Lung (tissue), 12 donors: ENCODE results near the gene TRMT44. TPM values are rescaled to one million over a fixed set of nuclear protein-coding genes. Genes with fewer than 3 reads are reported as not detected.

Experiments used
- ATAC-seq: fragments of 200-7000 bp; cut with Tn5 transposase; one replicate; pipeline ENCODE4 v1.9.1; 2020; ENCODE audit warnings: moderate number of reproducible peaks; ENCODE audit not compliant: insufficient read depth, low FRiP score
- DNase-seq, 3 donors: peaks; one replicate each; pipeline ENCODE4 v3.0.0-alpha.2; 2013 to 2017
- H3K27ac ChIP-seq, 2 donors: one replicate each; pipeline ENCODE4 v1.5.1; 2013; ENCODE audit warnings: mild to moderate bottlenecking in 2 of 2, moderate library complexity in 2 of 2, control low read depth in 1 of 2, inconsistent platforms in 1 of 2, low read depth in 1 of 2, low read length in 1 of 2
- H3K27me3 ChIP-seq, 3 donors: one replicate each; pipeline ENCODE4 v1.5.1; 2013; ENCODE audit warnings: low read length in 2 of 3; ENCODE audit not compliant: control insufficient read depth in 3 of 3, insufficient read depth in 3 of 3
- H3K36me3 ChIP-seq, 4 donors: one replicate each; pipeline ENCODE4 v1.5.1; 2013; ENCODE audit warnings: low read length in 4 of 4, mild to moderate bottlenecking in 1 of 4, moderate library complexity in 1 of 4; ENCODE audit not compliant: control insufficient read depth in 4 of 4, insufficient read depth in 4 of 4
- H3K4me1 ChIP-seq, 5 donors: one replicate each; pipeline ENCODE4 v1.5.1; 2013; ENCODE audit warnings: low read length in 5 of 5, mild to moderate bottlenecking in 2 of 5, moderate library complexity in 1 of 5; ENCODE audit not compliant: control insufficient read depth in 5 of 5, insufficient read depth in 5 of 5
- H3K4me3 ChIP-seq: one replicate; pipeline ENCODE4 v1.5.1; 2013; ENCODE audit warnings: mild to moderate bottlenecking, control low read depth, moderate library complexity
- H3K9ac ChIP-seq, 2 donors: one replicate each; pipeline ENCODE4 v1.5.1; 2013; ENCODE audit warnings: low read length in 2 of 2, control low read depth in 1 of 2; ENCODE audit not compliant: insufficient read depth in 1 of 2
- H3K9me3 ChIP-seq, 4 donors: one replicate each; pipeline ENCODE4 v1.5.1; 2013; ENCODE audit warnings: low read length in 3 of 4, mild to moderate bottlenecking in 1 of 4, moderate library complexity in 1 of 4; ENCODE audit not compliant: control insufficient read depth in 4 of 4, insufficient read depth in 3 of 4
- WGBS, 2 donors: extraction: QIAGEN DNeasy Blood & Tissue Kit; methylation state at CpG; one replicate each; pipeline ENCODE4 v1.1.7; 2013; 5-methylcytosine and 5-hydroxymethylcytosine counted together
- polyA plus RNA-seq, 2 donors: library from polyadenylated mRNA; stranded (reverse); fragments of 200-250 nt; gene quantifications; one replicate each; pipeline ENCODE4 v1.2.1, GENCODE V29; 2013
- total RNA-seq, 2 donors: library from RNA; depleted of rRNA in 1 of 2; stranded (reverse); fragments of >200 nt in 1 of 2; gene quantifications; one replicate each; pipeline ENCODE4 v1.2.1, GENCODE V29; 2014 to 2021
- TF ChIP-seq, protein P1 (sequence below): IDR thresholded peaks from 2 replicates; pipeline ENCODE4 v1.5.1; 2012; ENCODE audit warnings: mild to moderate bottlenecking; ENCODE audit errors: control extremely low read depth, extremely low read depth
- donor health status: control.
- donor health status: control.
- donor health status: Bipolar disorder and iron deficiency.
- donor health status: healthy.
- donor health status: DM: yes; HTN: yes; CAD: no.

Gene TRMT44
- total and polyA plus RNA-seq, 4 donors, result 7.3 to 24.8 (median 15.0) TPM

DNA sequence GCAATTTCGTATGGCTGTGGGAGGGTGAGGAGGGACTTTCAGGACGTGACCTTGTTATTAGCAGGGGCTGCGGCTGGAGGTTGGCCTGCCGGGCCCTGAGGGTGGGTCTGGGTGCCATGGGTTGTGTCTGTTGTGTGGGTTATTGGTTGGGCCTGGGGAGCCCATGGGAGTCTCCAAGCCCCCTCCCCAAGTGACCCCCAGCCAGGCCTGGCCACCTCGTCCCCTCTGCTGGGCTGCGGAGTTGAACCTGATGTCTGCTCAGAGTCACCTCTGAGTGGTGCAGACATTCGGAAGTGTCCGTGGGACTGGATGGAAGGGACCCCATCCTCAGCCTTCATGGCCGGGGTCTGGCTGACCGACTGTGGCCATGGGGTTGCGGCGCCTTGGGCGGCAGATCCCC is 67.7 kb downstream of the TRMT44 start:
- DNase-seq (no peak), ATAC-seq (no peak)
- Histone ChIP-seq H3K27ac (no peak overlapping the region), H3K4me1 (peaks cover 4 to 26% (median 16%) of the 10 kb centered on the region in 5 donors), H3K36me3 (no peaks in the 10 kb centered on the region), H3K9me3 (peaks cover 0 to 2% (median 0%) of the 10 kb centered on the region in 4 donors), H3K4me3 (no peak overlapping the region), H3K9ac (no peak overlapping the region), H3K27me3 (no peaks in the 10 kb centered on the region)
- WGBS, 2 donors, result 93 to 95% methylated on average over 13 of the region's 13 CpGs
- TF ChIP-seq, protein P1, sequence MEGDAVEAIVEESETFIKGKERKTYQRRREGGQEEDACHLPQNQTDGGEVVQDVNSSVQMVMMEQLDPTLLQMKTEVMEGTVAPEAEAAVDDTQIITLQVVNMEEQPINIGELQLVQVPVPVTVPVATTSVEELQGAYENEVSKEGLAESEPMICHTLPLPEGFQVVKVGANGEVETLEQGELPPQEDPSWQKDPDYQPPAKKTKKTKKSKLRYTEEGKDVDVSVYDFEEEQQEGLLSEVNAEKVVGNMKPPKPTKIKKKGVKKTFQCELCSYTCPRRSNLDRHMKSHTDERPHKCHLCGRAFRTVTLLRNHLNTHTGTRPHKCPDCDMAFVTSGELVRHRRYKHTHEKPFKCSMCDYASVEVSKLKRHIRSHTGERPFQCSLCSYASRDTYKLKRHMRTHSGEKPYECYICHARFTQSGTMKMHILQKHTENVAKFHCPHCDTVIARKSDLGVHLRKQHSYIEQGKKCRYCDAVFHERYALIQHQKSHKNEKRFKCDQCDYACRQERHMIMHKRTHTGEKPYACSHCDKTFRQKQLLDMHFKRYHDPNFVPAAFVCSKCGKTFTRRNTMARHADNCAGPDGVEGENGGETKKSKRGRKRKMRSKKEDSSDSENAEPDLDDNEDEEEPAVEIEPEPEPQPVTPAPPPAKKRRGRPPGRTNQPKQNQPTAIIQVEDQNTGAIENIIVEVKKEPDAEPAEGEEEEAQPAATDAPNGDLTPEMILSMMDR, result no peak

DNA sequence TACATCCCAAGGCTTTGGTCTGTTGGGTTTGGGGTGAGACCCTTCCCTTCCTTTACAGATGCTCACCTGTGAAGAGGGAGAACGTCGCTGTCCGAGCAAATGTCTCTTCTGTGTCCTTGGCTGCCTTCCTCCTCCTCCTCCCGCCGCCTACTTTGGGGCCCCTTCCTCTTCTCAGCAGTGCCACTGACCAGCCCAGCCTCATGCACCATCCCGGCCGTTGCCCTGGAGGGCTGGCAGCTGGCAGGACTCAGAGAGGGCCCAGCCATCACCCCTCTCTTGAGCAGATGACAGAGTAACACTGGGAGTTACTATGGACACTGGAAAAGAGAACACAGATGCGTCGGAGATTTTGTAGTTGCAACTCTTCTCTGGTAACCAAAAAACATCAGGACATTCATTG is 68.2 kb downstream of the TRMT44 start:
- H3K9me3 ChIP-seq, result peaks cover 0 to 2% (median 0%) of the 10 kb centered on the region in 4 donors
- DNase-seq (no peak), ATAC-seq (no peak)
- H3K27me3 ChIP-seq, result no peaks in the 10 kb centered on the region
- TF ChIP-seq, protein P1, result no peak
- no peak overlapping the region for H3K9ac ChIP-seq
- WGBS, 2 donors, result 86 to 90% methylated on average over 7 to 9 of the region's 9 CpGs
- H3K4me1 ChIP-seq, result peaks cover 4 to 21% (median 11%) of the 10 kb centered on the region in 5 donors
- H3K27ac ChIP-seq, result no peak overlapping the region
- no peak overlapping the region for H3K4me3 ChIP-seq
- no peaks in the 10 kb centered on the region for H3K36me3 ChIP-seq

DNA sequence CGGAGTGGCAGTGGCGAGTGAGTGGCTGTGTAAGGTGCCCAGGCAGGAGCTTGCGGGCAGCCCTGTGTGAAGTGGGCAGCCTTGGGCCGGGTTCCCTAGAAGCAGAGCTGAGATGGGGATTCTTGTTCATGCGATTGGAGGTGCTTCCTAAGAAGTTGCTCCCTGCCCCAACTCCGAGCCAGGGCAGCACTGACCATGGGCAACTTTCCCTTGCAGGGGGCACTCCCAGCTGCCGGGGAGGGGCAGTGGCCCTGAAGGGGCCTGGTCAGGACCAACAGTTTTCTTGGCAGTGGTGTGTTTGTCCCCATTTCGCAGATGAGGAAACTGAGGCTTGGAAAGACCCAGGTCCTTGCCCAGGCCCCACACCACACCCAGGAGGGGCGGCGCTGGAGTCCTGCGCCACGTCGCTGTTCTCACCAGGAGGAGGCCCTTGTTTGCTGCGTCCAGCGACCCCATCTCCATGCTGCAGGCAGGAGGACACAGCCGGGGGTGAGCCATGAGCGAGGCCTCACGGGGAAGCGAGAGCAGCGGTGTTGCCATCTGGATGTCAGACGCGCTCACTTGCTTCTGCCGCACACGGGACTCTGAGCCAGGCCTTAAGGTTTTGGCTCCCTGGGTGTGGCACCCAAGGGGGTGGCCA is 68.9 kb downstream of the TRMT44 start:
- 94 to 96% methylated on average over 24 of the region's 24 CpGs for WGBS, 2 donors
- Histone ChIP-seq H3K27ac (no peak overlapping the region), H3K36me3 (no peaks in the 10 kb centered on the region), H3K27me3 (no peaks in the 10 kb centered on the region), H3K4me3 (no peak overlapping the region), H3K9ac (no peak overlapping the region), H3K9me3 (peaks cover 0 to 2% (median 0%) of the 10 kb centered on the region in 4 donors), H3K4me1 (peaks cover under 1 to 18% (median 10%) of the 10 kb centered on the region in 5 donors)
- DNase-seq (no peak), ATAC-seq (no peak)
- TF ChIP-seq, protein P1, result no peak
